ENCODE data around the gene UVSSA.
"Not testable (repeated sequence)": the region's sequence is repeated elsewhere in the genome, so short reads cannot be mapped to it uniquely, and the experiment has no call there.

UVSSA gene

GRCh38 chr4:1316537-1317168 lies 30.4 kb upstream of the UVSSA start:
- no peak for DNase-seq (ENCODE audit: low spot score)

DNA sequence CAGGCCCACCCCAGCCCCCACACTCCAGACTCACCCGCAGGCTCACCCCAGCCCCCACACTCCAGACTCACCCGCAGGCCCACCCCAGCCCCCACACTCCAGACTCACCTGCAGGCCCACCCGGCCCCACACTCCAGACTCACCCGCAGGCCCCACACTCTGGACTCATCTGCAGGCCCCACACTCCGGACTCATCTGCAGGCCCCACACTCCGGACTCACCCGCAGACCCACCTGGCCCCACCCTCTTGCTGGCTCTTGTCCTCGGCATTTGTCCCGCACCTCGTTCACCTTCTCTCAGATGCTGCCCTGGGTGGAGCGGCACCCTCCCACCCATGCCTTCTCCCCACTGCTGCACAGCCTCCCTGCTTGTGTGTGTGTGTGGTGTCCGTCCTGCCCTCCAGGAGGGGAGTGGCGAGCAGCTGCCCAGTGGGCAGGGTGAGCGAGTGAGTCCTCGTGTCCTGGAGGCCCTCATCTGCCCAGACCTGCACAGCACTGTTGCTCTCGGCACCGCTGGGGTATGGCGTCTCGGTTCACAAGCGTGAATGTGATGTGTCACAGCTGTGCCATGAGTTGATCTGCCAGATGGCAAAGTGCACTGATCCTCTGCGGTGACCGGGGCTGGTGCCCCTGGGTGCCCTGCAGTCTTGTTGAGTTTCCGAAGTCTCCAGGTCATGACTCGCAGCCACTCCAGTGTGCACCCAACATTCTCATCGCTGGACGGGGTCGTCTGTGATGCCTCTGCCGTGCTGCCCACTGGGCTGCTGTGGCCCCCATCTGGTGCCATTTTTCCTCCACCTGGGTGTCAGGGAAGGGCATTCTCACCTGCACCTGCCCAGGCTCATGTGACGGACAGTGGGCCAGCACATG lies 29.6 kb upstream of the UVSSA start:
- no peak for DNase-seq (ENCODE audit: low spot score)

DNA sequence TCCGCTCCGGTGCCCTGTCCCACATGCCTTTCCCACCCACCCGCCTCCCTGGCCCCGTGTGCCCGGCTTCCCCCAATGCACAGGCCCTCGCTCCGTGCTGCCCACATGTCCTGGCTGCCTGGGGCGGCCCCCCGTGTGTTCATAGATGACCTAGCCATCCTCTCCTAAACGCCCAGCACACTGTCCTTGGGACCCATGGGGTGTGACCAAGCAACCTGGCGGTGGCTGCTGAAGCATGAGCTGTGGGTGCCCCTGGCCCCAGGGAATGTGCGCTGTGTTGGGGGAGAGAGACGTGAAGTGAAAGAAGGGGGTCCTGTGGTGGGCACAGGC lies 29.0 kb upstream of the UVSSA start:
- DNase-seq (ENCODE audit: low spot score): no peak

GRCh38 chr4:1318488-1319213 lies 28.4 kb upstream of the UVSSA start:
- no peak for DNase-seq (ENCODE audit: low spot score)

GRCh38 chr4:1321486-1321885 lies 25.5 kb upstream of the UVSSA start:
- DNase-seq (ENCODE audit: low spot score): no peak

- DNase-seq (ENCODE audit: low spot score): no peak
Observed at GRCh38 chr4:1321946-1322650, 24.9 kb upstream of the UVSSA start.

DNA sequence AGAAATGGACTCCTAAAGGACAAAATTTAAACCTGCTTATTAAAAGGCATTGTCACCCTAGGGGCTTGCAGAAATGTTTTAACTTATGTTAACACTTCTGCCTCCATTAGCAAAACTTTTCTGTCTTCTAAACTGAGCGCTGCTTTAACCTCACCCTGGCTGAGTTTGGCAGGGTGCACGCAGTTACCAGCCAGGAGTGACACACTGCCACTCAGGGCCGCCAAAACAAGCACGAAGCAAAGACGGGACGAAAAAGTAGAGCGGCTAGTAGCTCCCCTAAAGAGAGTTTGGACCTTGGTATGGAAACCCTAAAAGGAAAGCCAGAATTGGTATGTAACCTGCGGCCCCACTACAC lies 23.8 kb upstream of the UVSSA start:
- no peak for DNase-seq (ENCODE audit: low spot score)

- no peak for DNase-seq (ENCODE audit: low spot score)
Observed at GRCh38 chr4:1323635-1324442, 23.2 kb upstream of the UVSSA start.

DNA sequence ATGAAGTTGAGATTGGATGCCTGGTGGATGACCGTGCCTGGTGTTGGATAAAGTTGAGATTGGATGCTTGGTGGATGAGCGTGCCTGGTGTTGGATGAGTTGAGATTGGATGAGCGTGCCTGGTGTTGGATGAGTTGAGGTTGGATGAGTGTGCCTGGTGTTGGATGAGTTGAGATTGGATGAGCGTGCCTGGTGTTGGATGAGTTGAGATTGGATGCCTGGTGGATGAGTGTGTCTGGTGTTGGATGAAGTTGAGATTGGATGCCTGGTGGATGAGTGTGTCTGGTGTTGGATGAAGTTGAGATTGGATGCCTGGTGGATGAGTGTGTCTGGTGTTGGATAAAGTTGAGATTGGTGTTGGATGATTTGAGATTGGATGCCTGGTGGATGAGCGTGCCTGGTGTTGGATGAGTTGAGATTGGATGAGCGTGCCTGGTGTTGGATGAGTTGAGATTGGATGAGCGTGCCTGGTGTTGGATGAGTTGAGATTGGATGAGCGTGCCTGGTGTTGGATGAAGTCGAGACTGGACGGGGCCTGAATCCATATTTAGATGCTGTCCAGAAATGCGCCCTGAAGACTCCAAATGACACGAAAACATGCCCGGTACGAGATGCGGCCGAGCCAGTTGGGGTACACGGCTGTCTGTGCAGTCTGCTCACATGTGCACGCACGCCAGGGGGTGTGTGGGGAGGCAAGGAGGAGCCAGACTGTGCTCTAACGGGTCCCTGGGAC lies 22.4 kb upstream of the UVSSA start:
- DNase-seq (ENCODE audit: low spot score): not testable (repeated sequence)

- DNase-seq (ENCODE audit: low spot score): no peak
Observed at GRCh38 chr4:1325176-1325480, 21.9 kb upstream of the UVSSA start.

GRCh38 chr4:1325681-1326635 lies 21.1 kb upstream of the UVSSA start:
- no peak for DNase-seq (ENCODE audit: low spot score)

- no peak for DNase-seq (ENCODE audit: low spot score)
Observed at GRCh38 chr4:1326751-1327525, 20.1 kb upstream of the UVSSA start.

DNA sequence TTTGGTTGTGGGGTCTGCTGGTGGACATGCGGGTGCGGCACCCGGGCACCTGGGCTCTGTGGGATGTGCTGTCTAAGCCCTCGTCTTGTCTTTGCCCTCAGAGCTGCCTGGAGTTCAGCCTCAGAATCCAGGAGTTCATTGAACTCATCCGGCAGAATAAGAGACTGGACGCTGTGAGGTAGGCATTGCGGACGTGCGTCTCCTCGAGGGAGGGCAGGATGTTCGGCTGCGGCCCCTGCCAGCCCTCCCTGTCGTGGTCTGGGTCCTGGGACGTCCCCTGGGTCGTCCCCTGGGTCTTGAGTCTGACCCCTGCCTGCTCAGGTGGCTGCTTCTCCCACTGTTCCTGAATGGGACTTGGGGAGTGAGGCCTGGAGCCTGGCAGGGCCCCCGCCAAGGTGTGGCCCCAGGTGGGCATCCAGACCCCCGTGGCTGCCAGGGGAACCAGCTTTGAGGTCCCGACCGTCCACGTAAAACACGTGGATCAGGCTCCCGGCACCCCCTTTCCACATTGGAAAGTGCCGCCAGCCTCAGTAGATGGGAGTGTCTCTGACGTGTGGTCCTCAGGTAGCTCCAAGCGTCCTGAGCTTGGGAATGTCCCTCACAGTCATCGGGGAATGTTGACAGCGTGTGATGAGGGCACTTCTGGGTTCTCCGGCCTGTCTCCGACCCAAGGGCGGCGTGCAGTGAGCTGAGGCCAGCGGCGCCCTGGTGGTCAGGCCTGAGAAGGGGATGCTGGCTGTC lies 19.3 kb upstream of the UVSSA start:
- DNase-seq (ENCODE audit: low spot score): no peak

DNA sequence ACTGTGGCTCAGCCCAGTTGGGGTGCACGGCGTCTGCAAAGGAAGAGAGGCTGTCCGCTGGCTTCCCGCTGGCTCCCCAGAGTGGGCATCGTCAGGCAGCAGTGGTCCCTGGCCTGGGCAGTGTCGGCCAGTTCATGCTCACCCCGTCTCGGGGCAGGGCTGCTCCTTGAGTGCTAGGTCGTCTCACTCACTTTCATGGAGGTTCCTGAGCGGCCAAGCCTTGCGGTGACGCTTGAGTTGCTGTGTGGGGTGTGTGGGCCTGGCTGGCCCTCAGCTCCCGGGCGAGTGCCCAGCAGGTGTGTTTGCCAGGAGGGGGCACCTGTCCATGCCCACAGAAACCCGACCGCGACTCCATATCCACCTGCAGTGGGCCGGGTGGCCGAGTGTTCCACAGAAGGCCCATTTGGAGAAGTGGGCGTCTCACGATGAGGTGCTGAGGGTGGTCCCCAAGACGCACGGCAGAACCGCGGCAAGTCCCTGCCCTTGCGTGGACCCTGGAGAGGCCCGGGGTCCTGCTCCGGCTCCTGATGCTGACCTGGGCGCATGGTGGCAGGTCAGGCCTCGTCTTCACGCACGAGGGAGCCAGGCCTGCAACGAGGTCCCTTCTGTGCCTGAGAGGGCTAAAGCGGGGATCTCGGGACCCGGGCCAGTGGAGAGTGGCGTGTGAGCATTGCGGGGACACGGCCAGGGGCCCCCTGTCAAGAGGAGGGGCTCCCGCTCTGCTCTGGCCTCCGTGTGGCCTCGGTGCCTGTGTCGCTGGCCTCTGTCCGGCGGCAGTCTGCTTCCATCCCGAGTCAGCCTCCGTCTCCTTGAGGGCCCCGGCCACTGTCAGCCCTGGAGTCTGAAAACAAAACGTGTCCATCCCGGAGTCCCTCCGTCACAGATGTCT lies 18.5 kb upstream of the UVSSA start:
- no peak for DNase-seq (ENCODE audit: low spot score)

DNA sequence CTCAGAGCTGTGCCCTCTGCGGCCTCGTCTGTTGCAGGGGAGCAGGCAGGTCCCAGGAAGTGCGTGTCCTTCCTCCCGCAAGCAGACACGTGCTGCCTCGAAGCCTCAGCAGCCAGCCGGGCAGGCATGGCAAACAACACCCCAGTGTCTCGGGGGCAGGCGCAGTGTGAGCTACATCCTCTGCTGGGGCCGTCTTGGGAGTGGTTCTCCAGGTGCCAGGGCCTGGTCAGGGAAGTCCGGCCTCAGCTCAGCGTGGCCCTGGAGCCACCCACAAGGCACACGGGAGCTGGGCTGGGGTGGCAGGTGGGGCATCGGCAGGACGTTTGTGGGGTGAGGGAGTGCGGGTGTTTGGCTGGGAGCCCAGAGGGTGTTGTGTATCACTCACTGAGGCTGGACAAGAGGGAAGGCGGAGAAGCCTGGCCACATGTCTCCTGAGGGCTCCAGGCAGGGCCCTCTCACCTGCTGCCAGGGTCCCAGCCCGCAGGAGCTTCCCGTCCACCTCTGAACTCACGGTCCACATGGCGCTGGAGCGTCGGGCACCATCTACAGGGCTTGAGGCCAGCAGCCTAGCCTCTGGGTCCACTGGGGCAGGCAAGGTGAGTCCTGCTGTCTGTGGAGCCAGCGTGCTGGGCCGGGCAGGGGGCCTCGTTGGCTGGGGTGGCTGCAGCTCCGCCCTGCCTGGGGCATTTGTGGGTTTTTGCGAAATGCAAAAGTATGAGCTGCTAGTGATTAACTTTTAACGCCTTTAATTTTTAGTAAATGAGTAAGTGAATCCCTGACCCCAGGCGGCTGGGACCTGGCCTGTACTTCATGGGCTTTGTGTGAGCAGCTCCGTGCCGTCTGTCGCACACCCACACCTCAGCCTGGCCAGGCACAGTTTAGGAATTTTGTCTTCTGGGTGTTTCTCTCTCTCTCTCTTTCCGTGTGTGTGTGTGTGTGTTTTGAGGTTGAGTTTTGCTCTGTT lies 17.3 kb upstream of the UVSSA start:
- DNase-seq (ENCODE audit: low spot score): no peak
